HepG2 (cell line): ENCODE data around the gene KDM5B. TPM values are rescaled to one million over a fixed set of nuclear protein-coding genes. Genes with fewer than 3 reads are reported as not detected.

ENCODE experiments used
- ATM ChIP-seq: fragments of 450-650 bp; IDR thresholded peaks from 2 replicates; pipeline ENCODE4 v1.7.1; 2017; ENCODE audit warnings: mild to moderate bottlenecking, borderline replicate concordance
- BHLHE40 ChIP-seq: IDR thresholded peaks from 2 replicates; pipeline ENCODE4 v1.6.1; 2011; ENCODE audit warnings: low read length, improper control_type of control experiment
- CBFB ChIP-seq: sonication (generic); formaldehyde crosslinking; IDR thresholded peaks from 2 replicates; pipeline ENCODE4 v1.4.0; 2020; ENCODE audit warnings: missing genetic modification reagents
- EED ChIP-seq: sonication (generic); formaldehyde crosslinking; IDR thresholded peaks from 2 replicates; pipeline ENCODE4 v1.5.0; 2020; ENCODE audit warnings: mild to moderate bottlenecking, missing genetic modification reagents
- GFI1 ChIP-seq: sonication (generic); formaldehyde crosslinking; IDR thresholded peaks from 2 replicates; pipeline ENCODE4 v1.5.0; 2020; ENCODE audit warnings: missing genetic modification reagents, mild to moderate bottlenecking, borderline replicate concordance
- KAT2B ChIP-seq: fragments of 150-350 bp; IDR thresholded peaks from 2 replicates; pipeline ENCODE4 v1.6.1; 2014; ENCODE audit warnings: low read depth, low read length, borderline replicate concordance
- MBD4 ChIP-seq: IDR thresholded peaks from 2 replicates; pipeline ENCODE4 v1.6.1; 2012; ENCODE audit warnings: low read length, inconsistent platforms, borderline replicate concordance
- MED1 ChIP-seq: sonication (generic); formaldehyde crosslinking; IDR thresholded peaks from 2 replicates; pipeline ENCODE4 v1.4.0; 2020; ENCODE audit warnings: missing genetic modification reagents
- RBAK ChIP-seq: sonication (generic); formaldehyde crosslinking; IDR thresholded peaks from 2 replicates; pipeline ENCODE4 v1.5.1; 2020; ENCODE audit warnings: mild to moderate bottlenecking, missing genetic modification reagents
- ZBTB3 ChIP-seq: sonication (generic); formaldehyde crosslinking; IDR thresholded peaks from 2 replicates; pipeline ENCODE4 v1.4.0; 2020; ENCODE audit warnings: low read depth, mild to moderate bottlenecking, moderate library complexity, missing genetic modification reagents, borderline replicate concordance
- ZNF235 ChIP-seq: sonication (generic); formaldehyde crosslinking; IDR thresholded peaks from 2 replicates; pipeline ENCODE4 v1.8.1; 2023; ENCODE audit warnings: mild to moderate bottlenecking, missing genetic modification reagents, borderline replicate concordance
- ZNF292 ChIP-seq: sonication (generic); formaldehyde crosslinking; IDR thresholded peaks from 2 replicates; pipeline ENCODE4 v1.8.1; 2022; ENCODE audit warnings: mild to moderate bottlenecking, low read depth, missing genetic modification reagents, borderline replicate concordance
- ZNF766 ChIP-seq: sonication (generic); formaldehyde crosslinking; IDR thresholded peaks from 2 replicates; pipeline ENCODE4 v1.5.0; 2020; ENCODE audit warnings: missing genetic modification reagents, borderline replicate concordance
- polyA plus RNA-seq, 8 experiments: library from polyadenylated mRNA; depleted of rRNA in 3 of 8; stranded (reverse) in 7 of 8; unstranded in 1 of 8; fragments of >200 nt; fragmentation: Illumina TruSeq in 4 of 8; extraction: Trizol in 4 of 8; gene quantifications; 2 replicates each; pipeline versions ENCODE4 v1.2.1 to v1.2.3, GENCODE V29; 2011 to 2016; ENCODE audit warnings: low read depth in 4 of 8, missing spikeins in 1 of 8, mixed read lengths in 1 of 8; ENCODE audit not compliant: insufficient read depth in 1 of 8
- total RNA-seq, 5 experiments: library from RNA; depleted of rRNA; stranded (reverse); fragments of >200 nt; fragmentation: Illumina TruSeq; extraction: Trizol; gene quantifications; 2 replicates each; pipeline ENCODE4 v1.2.3, GENCODE V29; 2016; ENCODE audit warnings: low read depth in 1 of 5
- TF ChIP-seq, protein P1 (sequence below): sonication (generic); formaldehyde crosslinking; IDR thresholded peaks from 2 replicates; pipeline ENCODE4 v1.4.0; 2020; ENCODE audit warnings: mild to moderate bottlenecking, missing genetic modification reagents, borderline replicate concordance
- TF ChIP-seq, protein P2 (sequence below): IDR thresholded peaks from 2 replicates; pipeline ENCODE4 v1.4.0; 2020; ENCODE audit warnings: mild to moderate bottlenecking, missing genetic modification reagents
- TF ChIP-seq, protein P3 (sequence below): sonication (generic); formaldehyde crosslinking; IDR thresholded peaks from 2 replicates; pipeline ENCODE4 v1.5.0; 2020; ENCODE audit warnings: mild to moderate bottlenecking, missing genetic modification reagents
- TF ChIP-seq, protein P4 (sequence below): IDR thresholded peaks from 2 replicates; pipeline ENCODE4 v1.6.1; 2016; ENCODE audit warnings: mild to moderate bottlenecking

Gene KDM5B
- total and polyA plus RNA-seq, 2 of the 13 experiments (the other 11 are each of a cell fraction or from before 2014, with no cell fraction given) = 34.2 to 35.4 TPM

DNA sequence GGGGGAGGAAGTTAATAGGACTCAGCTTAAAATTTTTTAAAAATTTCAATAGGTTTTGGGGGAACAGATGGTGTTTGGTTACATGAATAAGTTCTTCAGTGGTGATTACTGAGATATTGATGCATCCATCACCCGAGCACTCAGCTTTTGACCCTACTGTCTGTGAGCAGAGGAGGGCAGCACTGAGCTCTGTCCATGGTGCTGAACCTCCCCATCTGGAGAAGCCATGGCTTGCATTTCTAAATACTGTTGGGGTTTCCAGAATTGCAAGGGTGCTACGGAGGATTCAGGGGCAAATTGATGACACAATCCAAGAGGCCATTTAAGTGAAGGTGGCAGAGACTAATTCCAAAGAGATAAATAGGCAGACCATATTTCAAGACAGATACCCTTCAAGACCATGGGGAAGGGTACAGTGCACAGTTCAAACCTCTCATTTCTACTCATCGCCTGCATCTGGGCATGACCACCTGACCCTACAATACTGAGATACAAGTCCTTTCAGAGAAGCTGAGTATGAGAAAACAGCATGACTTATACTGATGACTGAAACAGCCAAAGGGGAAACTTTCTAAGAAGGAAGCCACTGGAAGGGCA is 115.2 kb downstream of the KDM5B start (continued):
- TF ChIP-seq, protein P1, sequence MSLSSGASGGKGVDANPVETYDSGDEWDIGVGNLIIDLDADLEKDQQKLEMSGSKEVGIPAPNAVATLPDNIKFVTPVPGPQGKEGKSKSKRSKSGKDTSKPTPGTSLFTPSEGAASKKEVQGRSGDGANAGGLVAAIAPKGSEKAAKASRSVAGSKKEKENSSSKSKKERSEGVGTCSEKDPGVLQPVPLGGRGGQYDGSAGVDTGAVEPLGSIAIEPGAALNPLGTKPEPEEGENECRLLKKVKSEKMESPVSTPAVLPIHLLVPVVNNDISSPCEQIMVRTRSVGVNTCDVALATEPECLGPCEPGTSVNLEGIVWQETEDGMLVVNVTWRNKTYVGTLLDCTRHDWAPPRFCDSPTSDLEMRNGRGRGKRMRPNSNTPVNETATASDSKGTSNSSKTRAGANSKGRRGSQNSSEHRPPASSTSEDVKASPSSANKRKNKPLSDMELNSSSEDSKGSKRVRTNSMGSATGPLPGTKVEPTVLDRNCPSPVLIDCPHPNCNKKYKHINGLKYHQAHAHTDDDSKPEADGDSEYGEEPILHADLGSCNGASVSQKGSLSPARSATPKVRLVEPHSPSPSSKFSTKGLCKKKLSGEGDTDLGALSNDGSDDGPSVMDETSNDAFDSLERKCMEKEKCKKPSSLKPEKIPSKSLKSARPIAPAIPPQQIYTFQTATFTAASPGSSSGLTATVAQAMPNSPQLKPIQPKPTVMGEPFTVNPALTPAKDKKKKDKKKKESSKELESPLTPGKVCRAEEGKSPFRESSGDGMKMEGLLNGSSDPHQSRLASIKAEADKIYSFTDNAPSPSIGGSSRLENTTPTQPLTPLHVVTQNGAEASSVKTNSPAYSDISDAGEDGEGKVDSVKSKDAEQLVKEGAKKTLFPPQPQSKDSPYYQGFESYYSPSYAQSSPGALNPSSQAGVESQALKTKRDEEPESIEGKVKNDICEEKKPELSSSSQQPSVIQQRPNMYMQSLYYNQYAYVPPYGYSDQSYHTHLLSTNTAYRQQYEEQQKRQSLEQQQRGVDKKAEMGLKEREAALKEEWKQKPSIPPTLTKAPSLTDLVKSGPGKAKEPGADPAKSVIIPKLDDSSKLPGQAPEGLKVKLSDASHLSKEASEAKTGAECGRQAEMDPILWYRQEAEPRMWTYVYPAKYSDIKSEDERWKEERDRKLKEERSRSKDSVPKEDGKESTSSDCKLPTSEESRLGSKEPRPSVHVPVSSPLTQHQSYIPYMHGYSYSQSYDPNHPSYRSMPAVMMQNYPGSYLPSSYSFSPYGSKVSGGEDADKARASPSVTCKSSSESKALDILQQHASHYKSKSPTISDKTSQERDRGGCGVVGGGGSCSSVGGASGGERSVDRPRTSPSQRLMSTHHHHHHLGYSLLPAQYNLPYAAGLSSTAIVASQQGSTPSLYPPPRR (CRISPR knock-in tag) = no peak
- TF ChIP-seq ZNF766 (CRISPR knock-in tag) (peak; percentile 70; the same call in 1 of the 2 replicates), CBFB (no peak), BHLHE40 (no peak), MBD4 (no peak), KAT2B (no peak), EED (CRISPR knock-in tag) (no peak), MED1 (CRISPR knock-in tag) (no peak), ZNF292 (CRISPR knock-in tag) (no peak), GFI1 (no peak), ZBTB3 (CRISPR knock-in tag) (no peak), RBAK (CRISPR knock-in tag) (0 out of 2 replicates have a peak, but pooled peaks have one; percentile 35), ZNF235 (CRISPR knock-in tag) (0 out of 2 replicates have a peak, but pooled peaks have one; percentile 41), ATM (no peak)
- TF ChIP-seq, protein P2, sequence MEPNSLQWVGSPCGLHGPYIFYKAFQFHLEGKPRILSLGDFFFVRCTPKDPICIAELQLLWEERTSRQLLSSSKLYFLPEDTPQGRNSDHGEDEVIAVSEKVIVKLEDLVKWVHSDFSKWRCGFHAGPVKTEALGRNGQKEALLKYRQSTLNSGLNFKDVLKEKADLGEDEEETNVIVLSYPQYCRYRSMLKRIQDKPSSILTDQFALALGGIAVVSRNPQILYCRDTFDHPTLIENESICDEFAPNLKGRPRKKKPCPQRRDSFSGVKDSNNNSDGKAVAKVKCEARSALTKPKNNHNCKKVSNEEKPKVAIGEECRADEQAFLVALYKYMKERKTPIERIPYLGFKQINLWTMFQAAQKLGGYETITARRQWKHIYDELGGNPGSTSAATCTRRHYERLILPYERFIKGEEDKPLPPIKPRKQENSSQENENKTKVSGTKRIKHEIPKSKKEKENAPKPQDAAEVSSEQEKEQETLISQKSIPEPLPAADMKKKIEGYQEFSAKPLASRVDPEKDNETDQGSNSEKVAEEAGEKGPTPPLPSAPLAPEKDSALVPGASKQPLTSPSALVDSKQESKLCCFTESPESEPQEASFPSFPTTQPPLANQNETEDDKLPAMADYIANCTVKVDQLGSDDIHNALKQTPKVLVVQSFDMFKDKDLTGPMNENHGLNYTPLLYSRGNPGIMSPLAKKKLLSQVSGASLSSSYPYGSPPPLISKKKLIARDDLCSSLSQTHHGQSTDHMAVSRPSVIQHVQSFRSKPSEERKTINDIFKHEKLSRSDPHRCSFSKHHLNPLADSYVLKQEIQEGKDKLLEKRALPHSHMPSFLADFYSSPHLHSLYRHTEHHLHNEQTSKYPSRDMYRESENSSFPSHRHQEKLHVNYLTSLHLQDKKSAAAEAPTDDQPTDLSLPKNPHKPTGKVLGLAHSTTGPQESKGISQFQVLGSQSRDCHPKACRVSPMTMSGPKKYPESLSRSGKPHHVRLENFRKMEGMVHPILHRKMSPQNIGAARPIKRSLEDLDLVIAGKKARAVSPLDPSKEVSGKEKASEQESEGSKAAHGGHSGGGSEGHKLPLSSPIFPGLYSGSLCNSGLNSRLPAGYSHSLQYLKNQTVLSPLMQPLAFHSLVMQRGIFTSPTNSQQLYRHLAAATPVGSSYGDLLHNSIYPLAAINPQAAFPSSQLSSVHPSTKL = peak; percentile 42
- TF ChIP-seq, protein P3, sequence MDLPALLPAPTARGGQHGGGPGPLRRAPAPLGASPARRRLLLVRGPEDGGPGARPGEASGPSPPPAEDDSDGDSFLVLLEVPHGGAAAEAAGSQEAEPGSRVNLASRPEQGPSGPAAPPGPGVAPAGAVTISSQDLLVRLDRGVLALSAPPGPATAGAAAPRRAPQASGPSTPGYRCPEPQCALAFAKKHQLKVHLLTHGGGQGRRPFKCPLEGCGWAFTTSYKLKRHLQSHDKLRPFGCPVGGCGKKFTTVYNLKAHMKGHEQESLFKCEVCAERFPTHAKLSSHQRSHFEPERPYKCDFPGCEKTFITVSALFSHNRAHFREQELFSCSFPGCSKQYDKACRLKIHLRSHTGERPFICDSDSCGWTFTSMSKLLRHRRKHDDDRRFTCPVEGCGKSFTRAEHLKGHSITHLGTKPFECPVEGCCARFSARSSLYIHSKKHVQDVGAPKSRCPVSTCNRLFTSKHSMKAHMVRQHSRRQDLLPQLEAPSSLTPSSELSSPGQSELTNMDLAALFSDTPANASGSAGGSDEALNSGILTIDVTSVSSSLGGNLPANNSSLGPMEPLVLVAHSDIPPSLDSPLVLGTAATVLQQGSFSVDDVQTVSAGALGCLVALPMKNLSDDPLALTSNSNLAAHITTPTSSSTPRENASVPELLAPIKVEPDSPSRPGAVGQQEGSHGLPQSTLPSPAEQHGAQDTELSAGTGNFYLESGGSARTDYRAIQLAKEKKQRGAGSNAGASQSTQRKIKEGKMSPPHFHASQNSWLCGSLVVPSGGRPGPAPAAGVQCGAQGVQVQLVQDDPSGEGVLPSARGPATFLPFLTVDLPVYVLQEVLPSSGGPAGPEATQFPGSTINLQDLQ = no peak
- TF ChIP-seq, protein P4, sequence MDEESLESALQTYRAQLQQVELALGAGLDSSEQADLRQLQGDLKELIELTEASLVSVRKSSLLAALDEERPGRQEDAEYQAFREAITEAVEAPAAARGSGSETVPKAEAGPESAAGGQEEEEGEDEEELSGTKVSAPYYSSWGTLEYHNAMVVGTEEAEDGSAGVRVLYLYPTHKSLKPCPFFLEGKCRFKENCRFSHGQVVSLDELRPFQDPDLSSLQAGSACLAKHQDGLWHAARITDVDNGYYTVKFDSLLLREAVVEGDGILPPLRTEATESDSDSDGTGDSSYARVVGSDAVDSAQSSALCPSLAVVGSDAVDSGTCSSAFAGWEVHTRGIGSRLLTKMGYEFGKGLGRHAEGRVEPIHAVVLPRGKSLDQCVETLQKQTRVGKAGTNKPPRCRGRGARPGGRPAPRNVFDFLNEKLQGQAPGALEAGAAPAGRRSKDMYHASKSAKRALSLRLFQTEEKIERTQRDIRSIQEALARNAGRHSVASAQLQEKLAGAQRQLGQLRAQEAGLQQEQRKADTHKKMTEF (CRISPR knock-in tag) = peak; percentile 61; the same call in 1 of the 2 replicates
